Daoy (cell line): ENCODE data around the gene MTG2. TPM values are rescaled to one million over a fixed set of nuclear protein-coding genes. Genes with fewer than 3 reads are reported as not detected.

Source experiments
- total RNA-seq: library from RNA; depleted of rRNA; stranded (reverse); fragments of >200 nt; shearing (Covaris generic); gene quantifications from 2 replicates; pipeline ENCODE4 v1.2.3, GENCODE V29; 2014; rRNA removed

MTG2 gene
- total RNA-seq, 1 experiment from 2014 or later, result 23.0 TPM

Other genes starting within 250 kb of the MTG2 start
- gene TAF4, start 117.1 kb upstream of the MTG2 start, total RNA-seq, result 2.5 and 3.1 TPM in 2 replicates
- gene LSM14B, start 60.6 kb upstream of the MTG2 start, total RNA-seq, result 34.3 and 38.2 TPM in 2 replicates
- gene PSMA7, start 39.6 kb upstream of the MTG2 start, total RNA-seq, result 722 and 899 TPM in 2 replicates
- gene SS18L1, start 39.3 kb upstream of the MTG2 start, total RNA-seq, result 10.1 and 10.3 TPM in 2 replicates
- not detected in 2 replicates for gene HRH3, start 37.2 kb downstream of the MTG2 start, total RNA-seq
- 9.4 and 10.2 TPM in 2 replicates for gene OSBPL2, start 55.5 kb downstream of the MTG2 start, total RNA-seq
- 390 and 470 TPM in 2 replicates for gene ADRM1, start 120.0 kb downstream of the MTG2 start, total RNA-seq
- gene LAMA5, start 184.3 kb downstream of the MTG2 start, total RNA-seq, result 3.1 and 9.6 TPM in 2 replicates
- 1,690 and 2,894 TPM in 2 replicates for gene RPS21, start 204.1 kb downstream of the MTG2 start, total RNA-seq
- 2.0 and 3.8 TPM in 2 replicates for gene CABLES2, start 224.3 kb downstream of the MTG2 start, total RNA-seq
- not detected in 2 replicates for gene RBBP8NL, start 244.5 kb downstream of the MTG2 start, total RNA-seq